SU-DHL-6 (cell line): Measurements from ENCODE around the gene SCT.
"Not testable (repeated sequence)": the region's sequence is repeated elsewhere in the genome, so short reads cannot be mapped to it uniquely, and the experiment has no call there.

Source experiments
- H2AFZ ChIP-seq: fragments of 200-600 bp; sonication (generic); 2 replicates; pipeline ENCODE4 v1.6.1; 2014; ENCODE audit warnings: low read depth, mild to moderate bottlenecking, moderate library complexity, mixed read lengths, antibody characterized with exemption, low read length; ENCODE audit not compliant: severe bottlenecking
- H3F3A ChIP-seq: fragments of 200-600 bp; shearing (Covaris generic); 2 replicates; pipeline ENCODE4 v1.6.0; 2016; ENCODE audit warnings: antibody characterized with exemption, mild to moderate bottlenecking; ENCODE audit not compliant: insufficient read depth
- H3K27ac ChIP-seq: fragments of 200-600 bp; sonication (generic); 2 replicates; pipeline ENCODE4 v1.5.1; 2016; ENCODE audit warnings: low read depth, mild to moderate bottlenecking, low read length, moderate library complexity, mixed read lengths
- H3K27me3 ChIP-seq: fragments of 200-600 bp; sonication (generic), shearing (Covaris generic); 2 replicates; pipeline ENCODE4 v1.6.0; 2014; ENCODE audit warnings: mild to moderate bottlenecking, low read length
- H3K36me3 ChIP-seq: fragments of 200-600 bp; sonication (generic); 2 replicates; pipeline ENCODE4 v1.6.1; 2014; ENCODE audit warnings: mild to moderate bottlenecking, low read length, mixed read lengths
- H3K4me2 ChIP-seq: fragments of 300-600, 200-600 bp; shearing (Covaris generic), sonication (generic); 2 replicates; pipeline ENCODE4 v1.6.0; 2014; ENCODE audit warnings: low read length, low read depth, mild to moderate bottlenecking; ENCODE audit not compliant: poor library complexity, severe bottlenecking
- H3K4me3 ChIP-seq: fragments of 200-600 bp; sonication (generic); 2 replicates; pipeline ENCODE4 v1.5.1; 2014; ENCODE audit warnings: antibody characterized with exemption, low read length, mild to moderate bottlenecking, mixed read lengths; ENCODE audit not compliant: insufficient read depth, poor library complexity, severe bottlenecking
- H3K79me2 ChIP-seq: fragments of 200-600 bp; sonication (generic); 2 replicates; pipeline ENCODE4 v1.6.1; 2014; ENCODE audit warnings: mild to moderate bottlenecking, low read length, moderate library complexity; ENCODE audit not compliant: insufficient read depth
- H3K9ac ChIP-seq: fragments of 200-600 bp; sonication (generic); 2 replicates; pipeline ENCODE4 v1.7.0; 2014; ENCODE audit warnings: mild to moderate bottlenecking, low read length
- H3K9me2 ChIP-seq: fragments of 200-600 bp; sonication (generic); replicated peaks from 2 replicates; pipeline ENCODE4 v1.6.1; 2014; ENCODE audit warnings: low read length; ENCODE audit not compliant: insufficient read depth
- H3K9me3 ChIP-seq: fragments of 200-600 bp; sonication (generic); 2 replicates; pipeline ENCODE4 v1.6.1; 2014; ENCODE audit warnings: low read length, mixed read lengths; ENCODE audit not compliant: insufficient read depth
- H4K20me1 ChIP-seq: fragments of 200-600 bp; sonication (generic); 2 replicates; pipeline ENCODE4 v1.6.1; 2014; ENCODE audit warnings: low read depth, mild to moderate bottlenecking, antibody characterized with exemption, low read length, moderate library complexity, mixed read lengths
- EZH2phosphoT487 ChIP-seq: fragments of 200-600 bp; sonication (generic), shearing (Covaris generic); conservative IDR thresholded peaks from 2 replicates; pipeline ENCODE4 v1.6.1; 2018; ENCODE audit warnings: mild to moderate bottlenecking, antibody characterized with exemption, low read length, moderate library complexity, mixed read lengths
- TF ChIP-seq, protein P1 (sequence below): fragments of 200-600 bp; sonication (generic); IDR thresholded peaks from one replicate; pipeline ENCODE4 v1.5.1; 2017; ENCODE audit warnings: antibody characterized with exemption, mild to moderate bottlenecking, low read length, moderate library complexity; ENCODE audit not compliant: insufficient read depth, poor library complexity, severe bottlenecking

Gene SCT

DNA sequence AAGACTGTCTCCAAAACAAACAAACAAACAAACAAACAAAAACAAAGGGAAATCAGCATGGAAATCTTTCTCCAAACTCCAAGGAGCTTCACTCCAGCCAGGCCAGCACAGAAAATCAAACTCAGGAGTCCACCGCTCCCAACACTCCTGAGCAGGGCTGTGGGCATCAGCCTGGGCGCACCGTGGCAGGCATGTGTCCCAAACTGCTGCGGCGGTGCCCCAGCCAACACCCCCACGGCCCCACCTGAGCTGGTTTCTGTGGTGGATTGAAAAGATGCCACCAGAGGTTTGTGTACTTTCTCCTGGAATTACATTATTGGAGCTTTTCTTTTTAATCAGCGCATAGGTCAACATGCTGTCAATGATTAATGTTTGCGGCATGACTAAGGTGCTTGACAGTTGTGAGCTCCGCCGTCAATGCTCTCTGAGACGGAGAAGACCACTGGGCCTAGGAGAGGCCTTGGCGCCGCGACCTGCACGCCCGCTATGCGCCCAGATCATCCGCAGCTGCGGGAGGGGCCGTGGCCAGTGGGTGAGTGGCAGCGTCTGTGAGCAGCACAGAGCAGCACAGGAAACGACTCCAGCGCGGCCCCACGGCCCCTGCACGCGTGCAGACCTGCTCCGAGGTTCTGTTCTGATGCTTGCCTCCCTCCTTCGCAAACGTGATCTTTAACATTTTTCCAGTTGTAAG, 28.2 kb upstream of the SCT start:
- Histone ChIP-seq H3K9ac (no peak overlapping the region), H3K79me2 (no peaks in the 10 kb centered on the region), H2AFZ (no peak overlapping the region), H3K4me2 (no peak overlapping the region), H4K20me1 (no peaks in the 10 kb centered on the region), H3K4me3 (no peak overlapping the region), H3K27ac (no peak overlapping the region), H3K9me3 (no peaks in the 10 kb centered on the region), H3K27me3 (no peaks in the 10 kb centered on the region), H3K9me2 (no peaks in the 10 kb centered on the region), H3F3A (no peaks in the 10 kb centered on the region), H3K36me3 (no peaks in the 10 kb centered on the region)
- TF ChIP-seq EZH2phosphoT487 = no peak
- TF ChIP-seq, protein P1, sequence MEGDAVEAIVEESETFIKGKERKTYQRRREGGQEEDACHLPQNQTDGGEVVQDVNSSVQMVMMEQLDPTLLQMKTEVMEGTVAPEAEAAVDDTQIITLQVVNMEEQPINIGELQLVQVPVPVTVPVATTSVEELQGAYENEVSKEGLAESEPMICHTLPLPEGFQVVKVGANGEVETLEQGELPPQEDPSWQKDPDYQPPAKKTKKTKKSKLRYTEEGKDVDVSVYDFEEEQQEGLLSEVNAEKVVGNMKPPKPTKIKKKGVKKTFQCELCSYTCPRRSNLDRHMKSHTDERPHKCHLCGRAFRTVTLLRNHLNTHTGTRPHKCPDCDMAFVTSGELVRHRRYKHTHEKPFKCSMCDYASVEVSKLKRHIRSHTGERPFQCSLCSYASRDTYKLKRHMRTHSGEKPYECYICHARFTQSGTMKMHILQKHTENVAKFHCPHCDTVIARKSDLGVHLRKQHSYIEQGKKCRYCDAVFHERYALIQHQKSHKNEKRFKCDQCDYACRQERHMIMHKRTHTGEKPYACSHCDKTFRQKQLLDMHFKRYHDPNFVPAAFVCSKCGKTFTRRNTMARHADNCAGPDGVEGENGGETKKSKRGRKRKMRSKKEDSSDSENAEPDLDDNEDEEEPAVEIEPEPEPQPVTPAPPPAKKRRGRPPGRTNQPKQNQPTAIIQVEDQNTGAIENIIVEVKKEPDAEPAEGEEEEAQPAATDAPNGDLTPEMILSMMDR = no peak

GRCh38 chr11:654444-654843, 27.5 kb upstream of the SCT start:
- not testable (repeated sequence) for H3K9me3 ChIP-seq, H3K4me2 ChIP-seq, H3K4me3 ChIP-seq, H3K36me3 ChIP-seq, H3K9me2 ChIP-seq, H2AFZ ChIP-seq, H3K79me2 ChIP-seq, H3K27ac ChIP-seq, H4K20me1 ChIP-seq, H3K9ac ChIP-seq, H3K27me3 ChIP-seq, H3F3A ChIP-seq

GRCh38 chr11:653837-654236, 26.9 kb upstream of the SCT start:
- Histone ChIP-seq H3K4me3 (no peak overlapping the region), H3K9me2 (no peaks in the 10 kb centered on the region), H3K4me2 (no peak overlapping the region), H3K9me3 (no peaks in the 10 kb centered on the region), H3K79me2 (no peaks in the 10 kb centered on the region), H3K9ac (no peak overlapping the region), H2AFZ (no peak overlapping the region), H3K27me3 (no peaks in the 10 kb centered on the region), H4K20me1 (no peaks in the 10 kb centered on the region), H3K36me3 (no peaks in the 10 kb centered on the region), H3K27ac (no peak overlapping the region), H3F3A (no peaks in the 10 kb centered on the region)
- TF ChIP-seq EZH2phosphoT487 = no peak
- TF ChIP-seq, protein P1 = no peak

DNA sequence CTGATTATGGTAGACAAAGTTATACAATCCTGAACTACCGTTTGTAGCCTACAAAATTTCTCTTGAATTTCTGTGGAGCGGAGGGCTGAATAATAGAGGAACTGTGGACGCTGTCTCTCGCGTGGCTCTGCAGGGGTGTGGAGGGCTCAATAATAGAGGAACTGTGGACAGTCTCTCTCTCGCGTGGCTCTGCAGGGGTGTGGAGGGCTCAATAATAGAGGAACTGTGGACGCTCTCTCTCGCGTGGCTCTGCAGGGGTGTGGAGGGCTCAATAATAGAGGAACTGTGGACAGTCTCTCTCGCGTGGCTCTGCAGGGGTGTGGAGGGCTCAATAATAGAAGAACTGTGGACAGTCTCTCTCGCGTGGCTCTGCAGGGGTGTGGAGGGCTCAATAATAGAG, 26.2 kb upstream of the SCT start:
- H3K36me3 ChIP-seq, H2AFZ ChIP-seq, H3K4me2 ChIP-seq, H3K27me3 ChIP-seq, H3K9me3 ChIP-seq, H3K79me2 ChIP-seq, H4K20me1 ChIP-seq, H3K9ac ChIP-seq, H3F3A ChIP-seq, H3K9me2 ChIP-seq, H3K27ac ChIP-seq, H3K4me3 ChIP-seq: not testable (repeated sequence)
